Vagina (tissue), 2 donors: ENCODE data around the gene RNF213. TPM values are rescaled to one million over a fixed set of nuclear protein-coding genes. Genes with fewer than 3 reads are reported as not detected.

Experiments
- DNase-seq, 2 donors: peaks; one replicate each; pipeline ENCODE4 v3.0.0-alpha.2; 2017; ENCODE audit errors: extremely low spot score in 2 of 2
- H3K27ac ChIP-seq: fragments of 200-600 bp; sonication (generic); one replicate; pipeline ENCODE4 v1.5.1; 2019
- H3K27me3 ChIP-seq: fragments of 200-600 bp; sonication (generic); one replicate; pipeline ENCODE4 v1.5.1; 2019
- H3K36me3 ChIP-seq, 2 donors: fragments of 200-600 bp; sonication (generic); one replicate each; pipeline ENCODE4 v1.5.1; 2017 to 2019
- H3K4me1 ChIP-seq: fragments of 200-600 bp; sonication (generic); one replicate; pipeline ENCODE4 v1.5.1; 2019
- H3K4me3 ChIP-seq, 2 donors: fragments of 200-600 bp; sonication (generic); 1 replicate in 1 of 2; 2 replicates in 1 of 2; pipeline ENCODE4 v1.5.1; 2016 to 2019
- H3K9me3 ChIP-seq: fragments of 200-600 bp; sonication (generic); one replicate; pipeline ENCODE4 v1.5.1; 2019
- POLR2A ChIP-seq, 2 donors: fragments of 450-650 bp; IDR thresholded peaks; one replicate each; pipeline ENCODE4 v1.6.1; 2017; ENCODE audit warnings: antibody characterized with exemption in 2 of 2, mild to moderate bottlenecking in 2 of 2, moderate library complexity in 2 of 2
- POLR2AphosphoS5 ChIP-seq, 2 donors: sonication (generic); formaldehyde crosslinking; IDR thresholded peaks; one replicate each; pipeline ENCODE4 v1.9.0; 2017; ENCODE audit warnings: antibody characterized with exemption in 2 of 2, mild to moderate bottlenecking in 2 of 2, low read depth in 1 of 2; ENCODE audit not compliant: insufficient read depth in 1 of 2
- intact Hi-C: fragments of 100-400 bp; cut with DNase I; formaldehyde crosslinking; loops from one replicate; pipeline ENCODE4 v1.15.1; 2023
- total RNA-seq: library from RNA; depleted of rRNA; stranded (reverse); fragments of >200 nt; gene quantifications from one replicate; pipeline ENCODE4 v1.2.3, GENCODE V29; 2016
- TF ChIP-seq, protein P1 (sequence below), 3 experiments: fragments of 450-650 bp in 2 of 3; fragments of 200-600 bp in 1 of 3; sonication (generic) in 1 of 3; IDR thresholded peaks; one replicate each; pipeline ENCODE4 v1.5.1; 2017 to 2019; ENCODE audit warnings: antibody characterized with exemption in 3 of 3, mild to moderate bottlenecking in 2 of 3, moderate library complexity in 2 of 3

The RNF213 gene
- total RNA-seq, 1 donor from 2014 or later, result 144 TPM

GRCh38 chr17:80246726-80247125 is 13.9 kb upstream of the RNF213 start:
- intact Hi-C loops, result no loop called here
- Histone ChIP-seq H3K36me3 (peaks cover 0 to 23% of the 10 kb centered on the region in 2 donors), H3K27me3 (no peaks in the 10 kb centered on the region)

GRCh38 chr17:80247561-80247960 is 13.1 kb upstream of the RNF213 start:
- intact Hi-C loops, result no loop called here
- Histone ChIP-seq H3K27me3 (no peaks in the 10 kb centered on the region), H3K36me3 (peaks cover 0 to 16% of the 10 kb centered on the region in 2 donors), H3K27ac (no peak overlapping the region), H3K4me3 (no peak overlapping the region), H3K9me3 (no peaks in the 10 kb centered on the region), H3K4me1 (no peaks in the 10 kb centered on the region)
- no peak for DNase-seq
- no peak for TF ChIP-seq POLR2AphosphoS5 (IDR thresholded peaks at IDR 0.05; ENCODE audit: insufficient read depth in 1 of 2, low read depth in 1 of 2)
- TF ChIP-seq, protein P1, sequence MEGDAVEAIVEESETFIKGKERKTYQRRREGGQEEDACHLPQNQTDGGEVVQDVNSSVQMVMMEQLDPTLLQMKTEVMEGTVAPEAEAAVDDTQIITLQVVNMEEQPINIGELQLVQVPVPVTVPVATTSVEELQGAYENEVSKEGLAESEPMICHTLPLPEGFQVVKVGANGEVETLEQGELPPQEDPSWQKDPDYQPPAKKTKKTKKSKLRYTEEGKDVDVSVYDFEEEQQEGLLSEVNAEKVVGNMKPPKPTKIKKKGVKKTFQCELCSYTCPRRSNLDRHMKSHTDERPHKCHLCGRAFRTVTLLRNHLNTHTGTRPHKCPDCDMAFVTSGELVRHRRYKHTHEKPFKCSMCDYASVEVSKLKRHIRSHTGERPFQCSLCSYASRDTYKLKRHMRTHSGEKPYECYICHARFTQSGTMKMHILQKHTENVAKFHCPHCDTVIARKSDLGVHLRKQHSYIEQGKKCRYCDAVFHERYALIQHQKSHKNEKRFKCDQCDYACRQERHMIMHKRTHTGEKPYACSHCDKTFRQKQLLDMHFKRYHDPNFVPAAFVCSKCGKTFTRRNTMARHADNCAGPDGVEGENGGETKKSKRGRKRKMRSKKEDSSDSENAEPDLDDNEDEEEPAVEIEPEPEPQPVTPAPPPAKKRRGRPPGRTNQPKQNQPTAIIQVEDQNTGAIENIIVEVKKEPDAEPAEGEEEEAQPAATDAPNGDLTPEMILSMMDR (IDR thresholded peaks at IDR 0.05), result no peak
- no peak for TF ChIP-seq POLR2A (IDR thresholded peaks at IDR 0.05)

More at GRCh38 chr17:80246726-80247125, 13.9 kb upstream of the RNF213 start:
- TF ChIP-seq, protein P1 (IDR thresholded peaks at IDR 0.05), result no peak
- TF ChIP-seq POLR2A (IDR thresholded peaks at IDR 0.05) (no peak), POLR2AphosphoS5 (IDR thresholded peaks at IDR 0.05; ENCODE audit: insufficient read depth in 1 of 2, low read depth in 1 of 2) (no peak)
- Histone ChIP-seq H3K4me1 (no peaks in the 10 kb centered on the region), H3K27ac (no peak overlapping the region), H3K9me3 (no peaks in the 10 kb centered on the region), H3K4me3 (no peak overlapping the region)
- no peak for DNase-seq

DNA sequence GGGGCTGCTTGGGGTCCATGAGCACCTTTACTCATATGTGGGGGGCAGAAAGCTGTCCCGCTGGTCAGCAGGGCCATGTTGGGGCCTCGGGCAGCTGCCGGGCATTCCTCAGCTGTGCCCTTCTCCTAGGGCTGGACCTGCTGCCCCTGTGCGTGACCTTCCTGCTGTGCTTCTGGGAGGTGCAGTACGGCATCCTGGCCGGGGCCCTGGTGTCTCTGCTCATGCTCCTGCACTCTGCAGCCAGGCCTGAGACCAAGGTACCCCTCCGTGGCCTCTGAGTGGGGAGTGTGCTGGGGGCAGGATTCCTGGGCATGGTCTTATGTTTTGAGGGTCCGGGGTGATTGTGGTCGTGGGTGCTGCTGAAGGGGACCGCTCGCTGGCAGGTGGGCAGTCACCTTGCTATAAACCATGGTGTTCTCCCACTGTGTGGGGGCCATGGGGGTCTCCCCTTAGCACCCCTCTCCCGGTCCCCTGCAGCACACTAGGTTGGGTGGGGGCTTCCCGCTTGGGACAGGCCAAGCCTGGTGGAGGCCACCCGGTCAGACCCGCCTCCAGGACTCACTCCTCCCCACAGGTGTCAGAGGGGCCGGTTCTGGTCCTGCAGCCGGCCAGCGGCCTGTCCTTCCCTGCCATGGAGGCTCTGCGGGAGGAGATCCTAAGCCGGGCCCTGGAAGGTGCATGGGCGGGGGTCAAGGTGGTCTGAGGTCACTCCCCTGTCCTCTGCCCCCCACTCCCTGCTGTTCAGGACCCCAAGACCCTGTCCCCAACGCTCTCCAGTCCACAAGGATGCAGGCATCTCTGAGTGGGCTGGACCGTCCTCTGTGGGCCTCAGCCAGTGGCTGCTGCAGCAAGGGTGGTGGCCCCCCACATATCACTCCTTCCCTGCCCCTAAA is 12.4 kb upstream of the RNF213 start:
- peaks cover 0 to 16% of the 10 kb centered on the region in 2 donors for H3K36me3 ChIP-seq
- no peaks in the 10 kb centered on the region for H3K27me3 ChIP-seq
- DNase-seq, result no peak
- H3K27ac ChIP-seq, result no peak overlapping the region
- H3K4me1 ChIP-seq, result no peaks in the 10 kb centered on the region
- H3K4me3 ChIP-seq, result no peak overlapping the region
- no peaks in the 10 kb centered on the region for H3K9me3 ChIP-seq
- intact Hi-C loops, result no loop called here
- TF ChIP-seq POLR2A (IDR thresholded peaks at IDR 0.05) (no peak), POLR2AphosphoS5 (IDR thresholded peaks at IDR 0.05; ENCODE audit: insufficient read depth in 1 of 2, low read depth in 1 of 2) (no peak)
- TF ChIP-seq, protein P1 (IDR thresholded peaks at IDR 0.05), result no peak

- no peak overlapping the region for H3K27ac ChIP-seq
- no peak overlapping the region for H3K4me3 ChIP-seq
- intact Hi-C loops, result no loop called here
- H3K4me1 ChIP-seq, result no peaks in the 10 kb centered on the region
- peaks cover 0 to 16% of the 10 kb centered on the region in 2 donors for H3K36me3 ChIP-seq
- DNase-seq, result no peak
- H3K9me3 ChIP-seq, result no peaks in the 10 kb centered on the region
- no peaks in the 10 kb centered on the region for H3K27me3 ChIP-seq
- TF ChIP-seq POLR2A (IDR thresholded peaks at IDR 0.05) (no peak), POLR2AphosphoS5 (IDR thresholded peaks at IDR 0.05; ENCODE audit: insufficient read depth in 1 of 2, low read depth in 1 of 2) (no peak)
- TF ChIP-seq, protein P1 (IDR thresholded peaks at IDR 0.05), result no peak
These were observed 11.6 kb upstream of the RNF213 start for GRCh38 chr17:80248894-80249710.
